ENCODE results near the gene RNF208. TPM values are rescaled to one million over a fixed set of nuclear protein-coding genes. Genes with fewer than 3 reads are reported as not detected.

Gene RNF208
- total RNA-seq, 1 donor from 2014 or later: 4.3 TPM

DNA sequence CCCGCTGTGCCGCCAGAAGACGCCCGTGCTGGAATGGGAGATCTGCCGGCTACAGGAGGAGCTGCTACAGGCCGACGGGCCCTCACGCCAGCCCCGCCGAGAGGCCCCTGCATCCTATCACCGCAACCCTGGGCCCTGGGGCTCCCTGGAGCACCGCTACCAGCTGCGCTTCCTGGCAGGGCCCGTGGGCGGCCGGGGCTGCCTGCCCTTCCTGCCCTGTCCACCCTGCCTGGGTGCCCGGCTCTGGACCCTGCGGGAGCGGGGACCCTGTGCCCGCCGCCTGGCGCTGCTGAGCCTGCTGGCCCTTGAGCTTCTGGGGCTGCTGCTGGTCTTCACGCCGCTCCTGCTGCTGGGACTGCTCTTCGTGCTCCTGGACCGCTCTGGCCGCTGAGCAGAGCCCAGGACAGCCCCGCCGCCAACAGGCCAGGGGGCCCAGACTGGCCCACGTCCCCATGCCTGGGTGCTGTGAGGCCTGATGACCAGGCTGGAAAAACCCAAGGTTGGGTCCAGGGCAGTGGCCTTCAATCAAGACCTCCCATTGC lies 3.8 kb downstream of the RNF208 start:
- Mint-ChIP-seq H3K27ac (ENCODE audit: unreplicated experiment) (no peak overlapping the region), H3K4me1 (ENCODE audit: low read depth, unreplicated experiment) (peaks cover 6% of the 10 kb centered on the region), H3K9me3 (ENCODE audit: unreplicated experiment) (no peaks in the 10 kb centered on the region)

DNA sequence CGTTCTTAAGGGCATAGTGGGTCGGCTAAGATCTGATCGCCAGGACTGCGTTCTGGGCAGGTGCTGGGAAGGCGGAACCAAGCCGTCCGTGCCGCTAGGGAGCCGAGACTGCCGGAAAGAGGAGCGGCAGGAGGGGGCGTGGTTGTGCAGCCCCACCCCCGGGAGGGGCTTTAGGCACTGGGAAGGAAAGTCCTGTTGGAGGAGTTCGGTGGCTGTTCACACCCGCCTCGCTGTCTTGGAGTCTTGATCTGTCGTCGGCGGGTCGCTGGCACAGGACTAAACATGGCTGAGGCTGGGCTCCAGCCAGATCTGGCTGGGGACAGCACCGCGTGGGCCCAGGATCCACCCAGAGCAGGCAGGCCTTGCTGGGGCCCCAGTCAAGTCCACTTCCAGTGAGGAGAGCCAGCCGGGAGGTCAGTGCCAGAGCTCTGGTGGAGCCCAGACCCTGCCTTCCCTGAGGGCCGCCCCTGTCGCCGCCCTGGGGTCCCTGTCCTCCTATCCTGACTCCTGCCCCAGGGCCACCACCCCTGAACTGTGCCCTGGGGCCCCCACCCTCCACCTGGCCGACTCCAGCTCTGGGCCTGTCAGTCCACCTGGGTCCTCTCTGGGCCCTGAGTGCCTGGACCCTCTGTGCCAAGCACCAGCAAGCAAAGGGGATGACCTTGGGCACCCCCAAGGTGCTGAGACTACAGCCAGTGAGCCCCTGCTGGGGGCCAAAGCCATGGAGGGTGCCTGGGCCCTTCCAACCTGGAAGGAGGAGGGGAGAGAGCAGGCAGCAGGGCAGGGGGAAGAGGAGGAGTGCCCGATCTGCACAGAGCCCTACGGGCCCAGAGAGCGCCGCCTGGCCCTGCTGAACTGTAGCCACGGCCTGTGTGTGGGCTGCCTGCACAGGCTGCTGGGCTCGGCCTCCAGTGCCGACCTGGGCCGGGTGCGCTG lies 4.5 kb downstream of the RNF208 start:
- no peak overlapping the region for H3K27ac Mint-ChIP-seq (ENCODE audit: unreplicated experiment)
- no peak overlapping the region for H3K9ac ChIP-seq (ENCODE audit: low read length)
- H2AFZ ChIP-seq (ENCODE audit: low read depth, low read length): no peak overlapping the region
- H3K9me3 Mint-ChIP-seq (ENCODE audit: unreplicated experiment): no peaks in the 10 kb centered on the region
- peaks cover 9% of the 10 kb centered on the region for H3K4me1 ChIP-seq (ENCODE audit: insufficient read depth, low read length)
- H4K20me1 ChIP-seq (ENCODE audit: insufficient read depth, low read length): peaks cover 8% of the 10 kb centered on the region
- H3K4me3 ChIP-seq (ENCODE audit: insufficient read depth, low read depth, low read length): no peak overlapping the region
- peaks cover 6% of the 10 kb centered on the region for H3K4me1 Mint-ChIP-seq (ENCODE audit: low read depth, unreplicated experiment)
- DNase-seq (ENCODE audit: low read depth) (no peak), FAIRE-seq (no peak)
- peaks cover 4% of the 10 kb centered on the region for H3K36me3 Mint-ChIP-seq (ENCODE audit: low read depth, unreplicated experiment)
- TF ChIP-seq, protein P1, sequence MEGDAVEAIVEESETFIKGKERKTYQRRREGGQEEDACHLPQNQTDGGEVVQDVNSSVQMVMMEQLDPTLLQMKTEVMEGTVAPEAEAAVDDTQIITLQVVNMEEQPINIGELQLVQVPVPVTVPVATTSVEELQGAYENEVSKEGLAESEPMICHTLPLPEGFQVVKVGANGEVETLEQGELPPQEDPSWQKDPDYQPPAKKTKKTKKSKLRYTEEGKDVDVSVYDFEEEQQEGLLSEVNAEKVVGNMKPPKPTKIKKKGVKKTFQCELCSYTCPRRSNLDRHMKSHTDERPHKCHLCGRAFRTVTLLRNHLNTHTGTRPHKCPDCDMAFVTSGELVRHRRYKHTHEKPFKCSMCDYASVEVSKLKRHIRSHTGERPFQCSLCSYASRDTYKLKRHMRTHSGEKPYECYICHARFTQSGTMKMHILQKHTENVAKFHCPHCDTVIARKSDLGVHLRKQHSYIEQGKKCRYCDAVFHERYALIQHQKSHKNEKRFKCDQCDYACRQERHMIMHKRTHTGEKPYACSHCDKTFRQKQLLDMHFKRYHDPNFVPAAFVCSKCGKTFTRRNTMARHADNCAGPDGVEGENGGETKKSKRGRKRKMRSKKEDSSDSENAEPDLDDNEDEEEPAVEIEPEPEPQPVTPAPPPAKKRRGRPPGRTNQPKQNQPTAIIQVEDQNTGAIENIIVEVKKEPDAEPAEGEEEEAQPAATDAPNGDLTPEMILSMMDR (IDR thresholded peaks at IDR 0.05; ENCODE audit: insufficient read depth, low read depth, low read length): no peak
- TF ChIP-seq EZH2 (IDR thresholded peaks at IDR 0.05; ENCODE audit: insufficient read depth, low read length): no peak
- no peak overlapping the region for H3K27ac ChIP-seq (ENCODE audit: low read depth, low read length)
- no peaks in the 10 kb centered on the region for H3K27me3 Mint-ChIP-seq (ENCODE audit: low read depth, unreplicated experiment)
- H3K27me3 ChIP-seq (ENCODE audit: insufficient read depth, low read length): no peaks in the 10 kb centered on the region
- H3K9me3 ChIP-seq (ENCODE audit: insufficient read depth, low read depth, low read length): no peaks in the 10 kb centered on the region
- no peaks in the 10 kb centered on the region for H3K36me3 ChIP-seq (ENCODE audit: insufficient read depth, low read length)
- no peaks in the 10 kb centered on the region for H3K79me2 ChIP-seq (ENCODE audit: insufficient read depth, low read length)
- H3K4me2 ChIP-seq (ENCODE audit: low read length): no peak overlapping the region
- H3K4me3 Mint-ChIP-seq (ENCODE audit: unreplicated experiment): no peak overlapping the region

More for the DNA sequence above, 3.8 kb downstream of the RNF208 start:
- Histone ChIP-seq H3K79me2 (ENCODE audit: insufficient read depth, low read length) (no peaks in the 10 kb centered on the region), H3K9me3 (ENCODE audit: insufficient read depth, low read depth, low read length) (no peaks in the 10 kb centered on the region), H3K36me3 (ENCODE audit: insufficient read depth, low read length) (no peaks in the 10 kb centered on the region), H3K4me1 (ENCODE audit: insufficient read depth, low read length) (peaks cover 15% of the 10 kb centered on the region), H3K27ac (ENCODE audit: low read depth, low read length) (no peak overlapping the region), H3K9ac (ENCODE audit: low read length) (no peak overlapping the region), H2AFZ (ENCODE audit: low read depth, low read length) (no peak overlapping the region), H3K27me3 (ENCODE audit: insufficient read depth, low read length) (no peaks in the 10 kb centered on the region), H3K4me2 (ENCODE audit: low read length) (peak overlapping the region; percentile 44), H4K20me1 (ENCODE audit: insufficient read depth, low read length) (peaks cover 8% of the 10 kb centered on the region), H3K4me3 (ENCODE audit: insufficient read depth, low read depth, low read length) (no peak overlapping the region)
- Mint-ChIP-seq H3K36me3 (ENCODE audit: low read depth, unreplicated experiment) (no peaks in the 10 kb centered on the region), H3K4me3 (ENCODE audit: unreplicated experiment) (no peak overlapping the region), H3K27me3 (ENCODE audit: low read depth, unreplicated experiment) (no peaks in the 10 kb centered on the region)
- FAIRE-seq: no peak
- TF ChIP-seq EZH2 (IDR thresholded peaks at IDR 0.05; ENCODE audit: insufficient read depth, low read length): no peak
- TF ChIP-seq, protein P1 (IDR thresholded peaks at IDR 0.05; ENCODE audit: insufficient read depth, low read depth, low read length): no peak
- no peak for DNase-seq (ENCODE audit: low read depth)
